Aorta (tissue), 5 donors: ENCODE data around the gene PCDHAC2. TPM values are rescaled to one million over a fixed set of nuclear protein-coding genes. Genes with fewer than 3 reads are reported as not detected.

Source experiments
- ATAC-seq: fragments of 200-7000 bp; cut with Tn5 transposase; one replicate; pipeline ENCODE4 v1.9.1; 2022; ENCODE audit warnings: moderate library complexity; ENCODE audit not compliant: low FRiP score
- DNase-seq, 2 donors: peaks; one replicate each; pipeline ENCODE4 v3.0.0-alpha.2; 2020
- H3K27ac ChIP-seq, 2 donors: one replicate each; pipeline ENCODE4 v1.5.1; 2013; ENCODE audit warnings: low read length in 2 of 2, mild to moderate bottlenecking in 2 of 2, moderate library complexity in 2 of 2, control low read depth in 1 of 2, inconsistent platforms in 1 of 2, low read depth in 1 of 2
- H3K27me3 ChIP-seq, 2 donors: one replicate each; pipeline ENCODE4 v1.6.1; 2013; ENCODE audit warnings: control low read depth in 1 of 2, low read length in 1 of 2, mild to moderate bottlenecking in 1 of 2, moderate library complexity in 1 of 2; ENCODE audit not compliant: insufficient read depth in 2 of 2, control insufficient read depth in 1 of 2
- H3K36me3 ChIP-seq, 2 donors: one replicate each; pipeline ENCODE4 v1.6.1; 2013; ENCODE audit warnings: control low read depth in 1 of 2, low read length in 1 of 2, mild to moderate bottlenecking in 1 of 2; ENCODE audit not compliant: insufficient read depth in 2 of 2, control insufficient read depth in 1 of 2
- H3K4me1 ChIP-seq, 2 donors: one replicate each; pipeline ENCODE4 v1.6.1; 2013; ENCODE audit warnings: low read length in 2 of 2, control low read depth in 1 of 2, mild to moderate bottlenecking in 1 of 2, moderate library complexity in 1 of 2; ENCODE audit not compliant: insufficient read depth in 2 of 2, control insufficient read depth in 1 of 2
- H3K4me3 ChIP-seq, 2 donors: one replicate each; pipeline ENCODE4 v1.5.1; 2013; ENCODE audit warnings: low read length in 2 of 2, control low read depth in 1 of 2, mild to moderate bottlenecking in 1 of 2
- H3K9me3 ChIP-seq: one replicate; pipeline ENCODE4 v1.6.1; 2013; ENCODE audit warnings: mild to moderate bottlenecking, low read length; ENCODE audit not compliant: control insufficient read depth
- WGBS, 2 donors: extraction: QIAGEN DNeasy Blood & Tissue Kit; methylation state at CpG; one replicate each; pipeline ENCODE4 v1.1.7; 2013; 5-methylcytosine and 5-hydroxymethylcytosine counted together
- intact Hi-C, 2 donors: fragments of 100-400 bp; cut with DNase I; formaldehyde crosslinking; loops; one replicate each; pipeline versions ENCODE4 v1.14.2 to v1.15.0; 2022
- polyA plus RNA-seq, 2 donors: library from polyadenylated mRNA; stranded (reverse); fragments of 200-250 nt; gene quantifications; one replicate each; pipeline ENCODE4 v1.2.3, GENCODE V29; 2013
- total RNA-seq, 2 donors: library from RNA; stranded (reverse); fragmentation: NEBNext Ultra II Directional; extraction: Animal tissue kit (Norgen Biotek cat#: 25700); gene quantifications; one replicate each; pipeline ENCODE4 v1.2.1, GENCODE V29; 2021
- donor health status: healthy with polysubstance abuse.
- donor health status: Bipolar disorder and iron deficiency.
- donor health status: DM: no; HTN: no; CAD: no.
- donor health status: DM: no; HTN: no; CAD: no.
- donor health status: DM: yes; HTN: yes; CAD: no.

Gene PCDHAC2
- total and polyA plus RNA-seq, 4 donors, result 0.25 to 1.9 (median 0.96) TPM

- H3K9me3 ChIP-seq, result no peaks in the 10 kb centered on the region
- DNase-seq (no peak), ATAC-seq (no peak)
- H3K4me1 ChIP-seq, result no peaks in the 10 kb centered on the region
- intact Hi-C loops, result no loop called here
- no peak overlapping the region for H3K4me3 ChIP-seq
- 86 to 97% methylated on average over 1 of the region's 1 CpG for WGBS, 2 donors
- no peaks in the 10 kb centered on the region for H3K27me3 ChIP-seq
- no peaks in the 10 kb centered on the region for H3K36me3 ChIP-seq
- H3K27ac ChIP-seq, result no peak overlapping the region
These were observed 12.7 kb downstream of the PCDHAC2 start for GRCh38 chr5:140978983-140979382.

- no peak for ATAC-seq
- intact Hi-C loops, result no loop called here
- H3K4me1 ChIP-seq, result no peaks in the 10 kb centered on the region
- H3K27me3 ChIP-seq, result no peaks in the 10 kb centered on the region
- H3K36me3 ChIP-seq, result no peaks in the 10 kb centered on the region
- H3K27ac ChIP-seq, result no peak overlapping the region
- H3K9me3 ChIP-seq, result no peaks in the 10 kb centered on the region
- WGBS, 2 donors, result 81% methylated on average over 5 of the region's 5 CpGs
- no peak for DNase-seq
- H3K4me3 ChIP-seq, result no peak overlapping the region
These were observed 15.9 kb downstream of the PCDHAC2 start for GRCh38 chr5:140982083-140982716.

- H3K27me3 ChIP-seq, result no peaks in the 10 kb centered on the region
- no peaks in the 10 kb centered on the region for H3K36me3 ChIP-seq
- no peaks in the 10 kb centered on the region for H3K9me3 ChIP-seq
- no peak overlapping the region for H3K27ac ChIP-seq
- H3K4me1 ChIP-seq, result no peaks in the 10 kb centered on the region
- intact Hi-C loops, result no loop called here
- no peak for ATAC-seq
- no peak overlapping the region for H3K4me3 ChIP-seq
- 16 to 19% methylated on average over 3 of the region's 3 CpGs for WGBS, 2 donors
- no peak for DNase-seq
These were observed 19.8 kb downstream of the PCDHAC2 start for GRCh38 chr5:140986117-140986521.

- H3K4me1 ChIP-seq, result no peaks in the 10 kb centered on the region
- intact Hi-C loops, result no loop called here
- DNase-seq, result no peak
- no peaks in the 10 kb centered on the region for H3K27me3 ChIP-seq
- ATAC-seq, result no peak
- whole genome bisulfite sequencing, 2 donors, result 49 to 52% methylated on average over 5 of the region's 5 CpGs
- no peaks in the 10 kb centered on the region for H3K9me3 ChIP-seq
- no peak overlapping the region for H3K4me3 ChIP-seq
- H3K36me3 ChIP-seq, result no peaks in the 10 kb centered on the region
- H3K27ac ChIP-seq, result no peak overlapping the region
These were observed 21.8 kb downstream of the PCDHAC2 start for GRCh38 chr5:140988100-140988499.

GRCh38 chr5:140988608-140989007 lies 22.3 kb downstream of the PCDHAC2 start:
- DNase-seq (no peak), ATAC-seq (no peak)
- Histone ChIP-seq H3K9me3 (no peaks in the 10 kb centered on the region), H3K27ac (no peak overlapping the region), H3K4me1 (no peaks in the 10 kb centered on the region), H3K27me3 (no peaks in the 10 kb centered on the region), H3K4me3 (no peak overlapping the region), H3K36me3 (no peaks in the 10 kb centered on the region)
- intact Hi-C loops, result no loop called here
- WGBS, 2 donors, result 77% methylated on average over 5 of the region's 5 CpGs

GRCh38 chr5:140989254-140990020 lies 23.2 kb downstream of the PCDHAC2 start:
- H3K4me1 ChIP-seq, result no peaks in the 10 kb centered on the region
- no peak overlapping the region for H3K4me3 ChIP-seq
- no peaks in the 10 kb centered on the region for H3K9me3 ChIP-seq
- no peak overlapping the region for H3K27ac ChIP-seq
- no peak for DNase-seq
- no peak for ATAC-seq
- WGBS, 2 donors, result 55 to 66% methylated on average over 7 of the region's 7 CpGs
- intact Hi-C loops, result no loop called here
- H3K27me3 ChIP-seq, result no peaks in the 10 kb centered on the region
- no peaks in the 10 kb centered on the region for H3K36me3 ChIP-seq

- DNase-seq (no peak), ATAC-seq (no peak)
- H3K27me3 ChIP-seq, result no peaks in the 10 kb centered on the region
- H3K4me3 ChIP-seq, result no peak overlapping the region
- no peaks in the 10 kb centered on the region for H3K9me3 ChIP-seq
- intact Hi-C loops, result no loop called here
- no peak overlapping the region for H3K27ac ChIP-seq
- H3K4me1 ChIP-seq, result no peaks in the 10 kb centered on the region
- 30 to 39% methylated on average over 2 of the region's 2 CpGs for WGBS, 2 donors
- H3K36me3 ChIP-seq, result no peaks in the 10 kb centered on the region
These were observed 26.6 kb downstream of the PCDHAC2 start for GRCh38 chr5:140992828-140993227.

- H3K27ac ChIP-seq, result no peak overlapping the region
- no peak for ATAC-seq
- no peak for DNase-seq
- H3K9me3 ChIP-seq, result no peaks in the 10 kb centered on the region
- H3K4me1 ChIP-seq, result no peaks in the 10 kb centered on the region
- no peak overlapping the region for H3K4me3 ChIP-seq
- intact Hi-C loops, result no loop called here
- no peaks in the 10 kb centered on the region for H3K36me3 ChIP-seq
- WGBS, 2 donors, result 78 to 79% methylated on average over 1 of the region's 1 CpG
- H3K27me3 ChIP-seq, result no peaks in the 10 kb centered on the region
These were observed 29.8 kb downstream of the PCDHAC2 start for GRCh38 chr5:140996060-140996459.

- intact Hi-C loops, result no loop called here
- H3K4me1 ChIP-seq, result no peaks in the 10 kb centered on the region
- H3K4me3 ChIP-seq, result no peak overlapping the region
- ATAC-seq (no peak), DNase-seq (no peak)
- H3K36me3 ChIP-seq, result no peaks in the 10 kb centered on the region
- no peaks in the 10 kb centered on the region for H3K9me3 ChIP-seq
- 66 to 69% methylated on average over 2 of the region's 2 CpGs for WGBS, 2 donors
- no peak overlapping the region for H3K27ac ChIP-seq
- no peaks in the 10 kb centered on the region for H3K27me3 ChIP-seq
These were observed 32.7 kb downstream of the PCDHAC2 start for GRCh38 chr5:140998921-140999410.
